ENCODE measurements around the gene RAB6B. TPM values are rescaled to one million over a fixed set of nuclear protein-coding genes. Genes with fewer than 3 reads are reported as not detected.

The RAB6B gene
- total RNA-seq, 2 donors from 2014 or later = 2.6 to 5.6 TPM

GRCh38 chr3:133884054-133884886 is 11.4 kb downstream of the RAB6B start:
- H3K27me3 ChIP-seq = no peaks in the 10 kb centered on the region
- intact Hi-C loops (cut with DNase I) = no loop called here
- H3K4me1 ChIP-seq = no peaks in the 10 kb centered on the region
- no peaks in the 10 kb centered on the region for H3K9me3 ChIP-seq
- TF ChIP-seq, protein P1, sequence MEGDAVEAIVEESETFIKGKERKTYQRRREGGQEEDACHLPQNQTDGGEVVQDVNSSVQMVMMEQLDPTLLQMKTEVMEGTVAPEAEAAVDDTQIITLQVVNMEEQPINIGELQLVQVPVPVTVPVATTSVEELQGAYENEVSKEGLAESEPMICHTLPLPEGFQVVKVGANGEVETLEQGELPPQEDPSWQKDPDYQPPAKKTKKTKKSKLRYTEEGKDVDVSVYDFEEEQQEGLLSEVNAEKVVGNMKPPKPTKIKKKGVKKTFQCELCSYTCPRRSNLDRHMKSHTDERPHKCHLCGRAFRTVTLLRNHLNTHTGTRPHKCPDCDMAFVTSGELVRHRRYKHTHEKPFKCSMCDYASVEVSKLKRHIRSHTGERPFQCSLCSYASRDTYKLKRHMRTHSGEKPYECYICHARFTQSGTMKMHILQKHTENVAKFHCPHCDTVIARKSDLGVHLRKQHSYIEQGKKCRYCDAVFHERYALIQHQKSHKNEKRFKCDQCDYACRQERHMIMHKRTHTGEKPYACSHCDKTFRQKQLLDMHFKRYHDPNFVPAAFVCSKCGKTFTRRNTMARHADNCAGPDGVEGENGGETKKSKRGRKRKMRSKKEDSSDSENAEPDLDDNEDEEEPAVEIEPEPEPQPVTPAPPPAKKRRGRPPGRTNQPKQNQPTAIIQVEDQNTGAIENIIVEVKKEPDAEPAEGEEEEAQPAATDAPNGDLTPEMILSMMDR (IDR thresholded peaks at IDR 0.05) = no peak
- H3K4me3 ChIP-seq = no peak overlapping the region
- no peak overlapping the region for H3K27ac ChIP-seq
- DNase-seq = peak; percentile 6
- H3K36me3 ChIP-seq = no peaks in the 10 kb centered on the region
- no peak overlapping the region for H3K9ac ChIP-seq (ENCODE audit: low read depth in 2 of 2, low read length in 2 of 2)

DNA sequence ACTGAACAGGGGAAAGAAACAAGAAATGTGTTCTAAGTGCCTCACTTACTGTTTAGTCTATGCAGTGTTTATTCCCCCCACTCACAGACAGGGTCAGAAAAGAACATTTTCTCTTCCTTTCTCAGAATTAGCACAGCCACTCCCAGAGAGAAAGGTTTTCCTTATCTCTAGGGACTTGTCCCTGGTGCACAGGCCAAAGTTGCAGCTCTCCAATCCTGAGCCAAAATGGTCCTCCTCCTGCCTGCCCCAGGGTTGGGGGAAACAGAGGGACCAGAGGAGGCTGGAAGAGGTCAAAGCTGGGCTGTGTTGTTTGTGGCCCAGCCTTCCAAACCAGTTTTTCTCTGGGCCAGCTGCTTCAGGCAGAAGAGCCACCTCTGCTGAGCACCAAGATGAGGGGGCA is 12.0 kb downstream of the RAB6B start:
- TF ChIP-seq, protein P1 (IDR thresholded peaks at IDR 0.05) = no peak
- Histone ChIP-seq H3K27me3 (no peaks in the 10 kb centered on the region), H3K27ac (no peak overlapping the region), H3K9ac (ENCODE audit: low read depth in 2 of 2, low read length in 2 of 2) (no peak overlapping the region), H3K4me3 (no peak overlapping the region), H3K36me3 (no peaks in the 10 kb centered on the region), H3K9me3 (no peaks in the 10 kb centered on the region), H3K4me1 (no peaks in the 10 kb centered on the region)
- intact Hi-C loops (cut with DNase I) = no loop called here
- DNase-seq = peak; percentile 7

- Histone ChIP-seq H3K27me3 (no peaks in the 10 kb centered on the region), H3K36me3 (no peaks in the 10 kb centered on the region), H3K4me1 (no peaks in the 10 kb centered on the region), H3K9ac (ENCODE audit: low read depth in 2 of 2, low read length in 2 of 2) (no peak overlapping the region), H3K4me3 (no peak overlapping the region), H3K9me3 (no peaks in the 10 kb centered on the region), H3K27ac (no peak overlapping the region)
- intact Hi-C loops (cut with DNase I) = no loop called here
- DNase-seq = peak; percentile 9
- TF ChIP-seq, protein P1 (IDR thresholded peaks at IDR 0.05) = no peak
Observed at GRCh38 chr3:133882986-133883586, 12.6 kb downstream of the RAB6B start.

- DNase-seq = no peak
- intact Hi-C loops (cut with DNase I) = no loop called here
- Histone ChIP-seq H3K4me1 (no peaks in the 10 kb centered on the region), H3K9ac (ENCODE audit: low read depth in 2 of 2, low read length in 2 of 2) (no peak overlapping the region), H3K27me3 (no peaks in the 10 kb centered on the region), H3K4me3 (no peak overlapping the region), H3K36me3 (no peaks in the 10 kb centered on the region), H3K9me3 (no peaks in the 10 kb centered on the region), H3K27ac (no peak overlapping the region)
- TF ChIP-seq, protein P1 (IDR thresholded peaks at IDR 0.05) = no peak
Observed at GRCh38 chr3:133881939-133882825, 13.5 kb downstream of the RAB6B start.

GRCh38 chr3:133881492-133881891 is 14.2 kb downstream of the RAB6B start:
- Histone ChIP-seq H3K4me3 (no peak overlapping the region), H3K36me3 (no peaks in the 10 kb centered on the region), H3K27me3 (no peaks in the 10 kb centered on the region), H3K9ac (ENCODE audit: low read depth in 2 of 2, low read length in 2 of 2) (no peak overlapping the region), H3K27ac (no peak overlapping the region), H3K9me3 (no peaks in the 10 kb centered on the region), H3K4me1 (no peaks in the 10 kb centered on the region)
- TF ChIP-seq, protein P1 (IDR thresholded peaks at IDR 0.05) = no peak
- no peak for DNase-seq
- intact Hi-C loops (cut with DNase I) = no loop called here
